A549 (cell line): ENCODE measurements around the gene SHANK3. TPM values are rescaled to one million over a fixed set of nuclear protein-coding genes. Genes with fewer than 3 reads are reported as not detected.
"Not testable (repeated sequence)": the region's sequence is repeated elsewhere in the genome, so short reads cannot be mapped to it uniquely, and the experiment has no call there.

Experiments
- ATAC-seq, 2 experiments: fragments of 200-7000 bp in 1 of 2; fragments of >200 bp in 1 of 2; cut with Nextera tagmentation in 1 of 2; cut with Tn5 transposase in 1 of 2; 3 replicates each; pipeline versions ENCODE4 v1.8.0 to v1.9.1; 2018 to 2020; ENCODE audit warnings: mild to moderate bottlenecking in 1 of 2, moderate library complexity in 1 of 2
- CTCF ChIA-PET: fragments of 300-600 bp; sonication (Branson Sonifier 250); formaldehyde crosslinking; extraction: SDS; loops from one replicate; lab custom pipeline; 2021; ENCODE audit warnings: antibody characterized with exemption, inconsistent platforms; lab: Yijun Ruan, JAX
- POLR2A ChIA-PET: fragments of 350-600 bp; formaldehyde crosslinking; extraction: SDS; loops from one replicate; lab custom pipeline; 2021; ENCODE audit warnings: antibody characterized with exemption, inconsistent platforms; lab: Yijun Ruan, JAX
- DNase-seq, 2 experiments: peaks; one replicate each; pipeline versions ENCODE4 v3.0.0 to v3.0.0-alpha.2; 2011 to 2016; ENCODE audit warnings: low read depth in 1 of 2, low spot score in 1 of 2
- FAIRE-seq: peaks from 2 replicates; lab custom pipeline; 2011; peaks lifted over from hg19 to GRCh38; lab: Jason Lieb, UNC
- H3K27ac ChIP-seq, 2 experiments: fragments of >200 bp; sonication (Bioruptor Twin); formaldehyde crosslinking; 3 replicates each; pipeline ENCODE4 v1.5.1; 2016 to 2017
- H3K4me1 ChIP-seq: fragments of >200 bp; sonication (Bioruptor Twin); formaldehyde crosslinking; 3 replicates; pipeline ENCODE4 v1.6.1; 2016
- H3K4me2 ChIP-seq: fragments of >200 bp; sonication (Bioruptor Twin); formaldehyde crosslinking; 3 replicates; pipeline ENCODE4 v1.6.1; 2016
- H3K4me3 ChIP-seq: fragments of >200 bp; sonication (Bioruptor Twin); formaldehyde crosslinking; 3 replicates; pipeline ENCODE4 v1.5.1; 2016
- H3K9me3 ChIP-seq: fragments of >200 bp; sonication (Bioruptor Twin); formaldehyde crosslinking; 3 replicates; pipeline ENCODE4 v1.6.1; 2016
- CEBPB ChIP-seq, 2 experiments: fragments of >200 bp in 1 of 2; sonication (Bioruptor Twin) in 1 of 2; formaldehyde crosslinking in 1 of 2; IDR thresholded peaks; 2 replicates each; pipeline ENCODE4 v1.6.1; 2012 to 2016
- CHD4 ChIP-seq: fragments of 200-600 bp; sonication (generic); IDR thresholded peaks from 2 replicates; pipeline ENCODE4 v1.6.1; 2016; ENCODE audit warnings: antibody characterized with exemption, mild to moderate bottlenecking, borderline replicate concordance
- EHF ChIP-seq: fragments of 250-450 bp; sonication (Bioruptor Pico); IDR thresholded peaks from 2 replicates; pipeline ENCODE4 v1.5.0; 2020; ENCODE audit warnings: mild to moderate bottlenecking
- ESRRA ChIP-seq: fragments of 150-350 bp; IDR thresholded peaks from 2 replicates; pipeline ENCODE4 v1.6.1; 2014; ENCODE audit warnings: mild to moderate bottlenecking, low read length, borderline replicate concordance
- MAFK ChIP-seq: fragments of 450-650 bp; IDR thresholded peaks from 2 replicates; pipeline ENCODE4 v1.6.1; 2014; ENCODE audit not compliant: partially characterized antibody
- MAX ChIP-seq: IDR thresholded peaks from 2 replicates; pipeline ENCODE4 v1.6.1; 2012
- MAZ ChIP-seq: fragments of 150-350 bp; IDR thresholded peaks from 2 replicates; pipeline ENCODE4 v1.6.1; 2014; ENCODE audit warnings: antibody characterized with exemption, low read depth, low read length, borderline replicate concordance
- MYC ChIP-seq: IDR thresholded peaks from 2 replicates; pipeline ENCODE4 v1.6.1; 2012; ENCODE audit warnings: mild to moderate bottlenecking, inconsistent platforms, low read length, improper control_type of control experiment, borderline replicate concordance
- NFE2L2 ChIP-seq: fragments of 150-350 bp; conservative IDR thresholded peaks from 2 replicates; pipeline ENCODE4 v1.6.1; 2014; ENCODE audit warnings: low read length
- NPAS2 ChIP-seq: fragments of 250-450 bp; sonication (Bioruptor Pico); IDR thresholded peaks from 2 replicates; pipeline ENCODE4 v1.8.0; 2022; ENCODE audit warnings: mild to moderate bottlenecking, moderate library complexity, borderline replicate concordance
- PHF8 ChIP-seq: fragments of 200-600 bp; sonication (generic); IDR thresholded peaks from 2 replicates; pipeline ENCODE4 v1.6.1; 2016; ENCODE audit warnings: low read depth, mild to moderate bottlenecking, antibody characterized with exemption, moderate library complexity, borderline replicate concordance
- POLR2AphosphoS2 ChIP-seq: conservative IDR thresholded peaks from 2 replicates; pipeline ENCODE4 v1.6.1; 2012; ENCODE audit warnings: low read length, improper control_type of control experiment, inconsistent platforms
- SREBF2 ChIP-seq: fragments of 450-650 bp; IDR thresholded peaks from 2 replicates; pipeline ENCODE4 v1.6.1; 2014; ENCODE audit warnings: mild to moderate bottlenecking, moderate library complexity
- ZC3H11A ChIP-seq: fragments of 450-650 bp; IDR thresholded peaks from 2 replicates; pipeline ENCODE4 v1.6.1; 2014; ENCODE audit warnings: antibody characterized with exemption, mild to moderate bottlenecking
- ZNF302 ChIP-seq: fragments of 250-450 bp; sonication (Bioruptor Pico); IDR thresholded peaks from 2 replicates; pipeline ENCODE4 v1.9.0; 2021; ENCODE audit warnings: inconsistent platforms, mild to moderate bottlenecking, moderate library complexity
- WGBS: methylation state at CpG from one replicate; pipeline ENCODE4 v1.1.6; 2017; ENCODE audit errors: missing lambda C conversion rate; 5-methylcytosine and 5-hydroxymethylcytosine counted together
- polyA plus RNA-seq, 4 experiments: library from polyadenylated mRNA; depleted of rRNA in 3 of 4; stranded (reverse); fragments of >200 nt; fragmentation: RNase III in 1 of 4; extraction: RNeasy Plus Mini Kit Qiagen cat#74134 plus additional on column Dnase treatment in 1 of 4; gene quantifications; 2 replicates in 3 of 4; 3 replicates in 1 of 4; pipeline ENCODE4 v1.2.3, GENCODE V29; 2011 to 2017
- TF ChIP-seq, protein P1 (sequence below): fragments of 250-450 bp; sonication (Bioruptor Pico); IDR thresholded peaks from 2 replicates; pipeline ENCODE4 v1.5.0; 2021; ENCODE audit warnings: mild to moderate bottlenecking, moderate library complexity, borderline replicate concordance
- TF ChIP-seq, protein P2 (sequence below): fragments of >200 bp; sonication (Bioruptor Twin); formaldehyde crosslinking; IDR thresholded peaks from 2 replicates; pipeline ENCODE4 v1.6.1; 2016

Gene SHANK3
- polyA plus RNA-seq, 2 of the 4 experiments (the other 2 are of a cell fraction) = 0.53 to 2.4 TPM

- no peak overlapping the region for H3K4me2 ChIP-seq
- 78% methylated on average over 4 of the region's 4 CpGs for WGBS
- POLR2A ChIA-PET = no interaction called here
- FAIRE-seq = no peak
- TF ChIP-seq CEBPB (IDR thresholded peaks at IDR 0.05) = no peak
- TF ChIP-seq EHF = no peak
- TF ChIP-seq, protein P1, sequence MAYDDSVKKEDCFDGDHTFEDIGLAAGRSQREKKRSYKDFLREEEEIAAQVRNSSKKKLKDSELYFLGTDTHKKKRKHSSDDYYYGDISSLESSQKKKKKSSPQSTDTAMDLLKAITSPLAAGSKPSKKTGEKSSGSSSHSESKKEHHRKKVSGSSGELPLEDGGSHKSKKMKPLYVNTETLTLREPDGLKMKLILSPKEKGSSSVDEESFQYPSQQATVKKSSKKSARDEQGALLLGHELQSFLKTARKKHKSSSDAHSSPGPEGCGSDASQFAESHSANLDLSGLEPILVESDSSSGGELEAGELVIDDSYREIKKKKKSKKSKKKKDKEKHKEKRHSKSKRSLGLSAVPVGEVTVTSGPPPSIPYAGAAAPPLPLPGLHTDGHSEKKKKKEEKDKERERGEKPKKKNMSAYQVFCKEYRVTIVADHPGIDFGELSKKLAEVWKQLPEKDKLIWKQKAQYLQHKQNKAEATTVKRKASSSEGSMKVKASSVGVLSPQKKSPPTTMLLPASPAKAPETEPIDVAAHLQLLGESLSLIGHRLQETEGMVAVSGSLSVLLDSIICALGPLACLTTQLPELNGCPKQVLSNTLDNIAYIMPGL (CRISPR knock-in tag) = no peak
- no peak for TF ChIP-seq POLR2AphosphoS2
- no peak for TF ChIP-seq MAZ
- TF ChIP-seq NPAS2 (CRISPR knock-in tag) = no peak
- no peak for TF ChIP-seq PHF8
- no peak for TF ChIP-seq SREBF2
- TF ChIP-seq MYC = no peak
- TF ChIP-seq MAFK = no peak
- no peak for TF ChIP-seq ZNF302 (CRISPR knock-in tag)
- TF ChIP-seq, all 56 proteins: peak for 0
- DNase-seq (no peak), ATAC-seq (no peak)
- no peak overlapping the region for H3K4me3 ChIP-seq
- CTCF ChIA-PET = interaction anchor here (0.6 kb wide), 1 partner anchor 512 kb away, joined by 3 read pairs; no protein-coding TSS in a partner anchor
- no peak overlapping the region for H3K27ac ChIP-seq
- peaks cover 17% of the 10 kb centered on the region for H3K4me1 ChIP-seq
- H3K9me3 ChIP-seq = no peaks in the 10 kb centered on the region
These were observed 14.7 kb upstream of the SHANK3 start for GRCh38 chr22:50657925-50658324.

GRCh38 chr22:50659711-50660110, 12.9 kb upstream of the SHANK3 start:
- DNase-seq, POLR2A ChIA-PET, H3K9me3 ChIP-seq, H3K4me3 ChIP-seq, H3K27ac ChIP-seq, FAIRE-seq, ATAC-seq, H3K4me2 ChIP-seq: not testable (repeated sequence)
- H3K4me1 ChIP-seq = peaks cover 17% of the 10 kb centered on the region
- WGBS = 74% methylated on average over 7 of the region's 7 CpGs
- CTCF ChIA-PET = interaction anchor here (0.6 to 0.8 kb wide), 2 partner anchors 32 to 88 kb away, joined by 3 to 5 read pairs; no protein-coding TSS in a partner anchor

GRCh38 chr22:50660306-50660705, 12.3 kb upstream of the SHANK3 start:
- H3K4me2 ChIP-seq = no peak overlapping the region
- H3K4me3 ChIP-seq = no peak overlapping the region
- H3K27ac ChIP-seq = no peak overlapping the region
- FAIRE-seq (no peak), ATAC-seq (no peak), DNase-seq (no peak)
- CTCF ChIA-PET = no interaction called here
- H3K4me1 ChIP-seq = peaks cover 17% of the 10 kb centered on the region
- no peaks in the 10 kb centered on the region for H3K9me3 ChIP-seq
- TF ChIP-seq, protein P2, sequence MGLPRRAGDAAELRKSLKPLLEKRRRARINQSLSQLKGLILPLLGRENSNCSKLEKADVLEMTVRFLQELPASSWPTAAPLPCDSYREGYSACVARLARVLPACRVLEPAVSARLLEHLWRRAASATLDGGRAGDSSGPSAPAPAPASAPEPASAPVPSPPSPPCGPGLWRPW = no peak
- TF ChIP-seq ZC3H11A (no peak), ZNF302 (CRISPR knock-in tag) (no peak), MAX (no peak), ESRRA (no peak), NFE2L2 (no peak), MYC (no peak)
- POLR2A ChIA-PET = no interaction called here

- H3K9me3 ChIP-seq = no peaks in the 10 kb centered on the region
- TF ChIP-seq ZC3H11A = no peak
- TF ChIP-seq CHD4 = no peak
- TF ChIP-seq, protein P2 = no peak
- TF ChIP-seq, protein P1 (CRISPR knock-in tag) = no peak
- no peak overlapping the region for H3K4me3 ChIP-seq
- ATAC-seq = no peak
- no peaks in the 10 kb centered on the region for H3K4me1 ChIP-seq
- CTCF ChIA-PET = interaction anchor here (0.6 kb wide), 1 partner anchor 129 kb away, joined by 3 read pairs; no protein-coding TSS in a partner anchor
- no peak overlapping the region for H3K27ac ChIP-seq
- POLR2A ChIA-PET = no interaction called here
- DNase-seq = no peak
- no peak for FAIRE-seq
- 80% methylated on average over 12 of the region's 12 CpGs for WGBS
- H3K4me2 ChIP-seq = no peak overlapping the region
These were observed 7.4 kb upstream of the SHANK3 start for GRCh38 chr22:50665212-50665611.
